Thoracic aorta (tissue), 2 donors: ENCODE data around the gene TMC8. TPM values are rescaled to one million over a fixed set of nuclear protein-coding genes. Genes with fewer than 3 reads are reported as not detected.

Experiments used
- ATAC-seq: fragments of 150-250 bp; one replicate; pipeline ENCODE4 v1.8.0; 2017; ENCODE audit warnings: low read depth; ENCODE audit not compliant: insufficient number of reproducible peaks, low FRiP score
- DNase-seq: peaks from one replicate; pipeline ENCODE4 v3.0.0-alpha.2; 2020; ENCODE audit warnings: low spot score
- H3K27ac ChIP-seq, 2 donors: fragments of 200-600 bp; sonication (generic); 1 replicate in 1 of 2; 2 replicates in 1 of 2; pipeline ENCODE4 v1.5.1; 2016; ENCODE audit warnings: mild to moderate bottlenecking in 2 of 2, moderate library complexity in 2 of 2
- H3K27me3 ChIP-seq: fragments of 200-600 bp; sonication (generic); replicated peaks from 2 replicates; pipeline ENCODE4 v1.6.0; 2016; ENCODE audit warnings: mild to moderate bottlenecking; ENCODE audit not compliant: insufficient read depth
- H3K36me3 ChIP-seq: fragments of 200-600 bp; sonication (generic); one replicate; pipeline ENCODE4 v1.5.1; 2016
- H3K4me1 ChIP-seq, 2 donors: fragments of 200-600 bp; sonication (generic); 1 replicate in 1 of 2; 2 replicates in 1 of 2; pipeline versions ENCODE4 v1.5.1 to v1.6.0; 2016; ENCODE audit warnings: low read depth in 2 of 2, mild to moderate bottlenecking in 1 of 2; ENCODE audit not compliant: control insufficient read depth in 1 of 2
- H3K4me3 ChIP-seq: fragments of 200-600 bp; sonication (generic); 2 replicates; pipeline ENCODE4 v1.5.1; 2016; ENCODE audit warnings: mild to moderate bottlenecking
- H3K9me3 ChIP-seq: fragments of 200-600 bp; sonication (generic); 2 replicates; pipeline ENCODE4 v1.5.1; 2016
- CTCF ChIP-seq: fragments of 200-600 bp; sonication (generic); IDR thresholded peaks from one replicate; pipeline ENCODE4 v1.5.1; 2019; ENCODE audit warnings: antibody characterized with exemption
- total RNA-seq, 2 donors: library from RNA; depleted of rRNA; stranded (reverse); fragments of >200 nt; gene quantifications; one replicate each; pipeline versions ENCODE4 v1.1.0 to v1.2.3, GENCODE V29; 2016

TMC8 gene
- total RNA-seq, 2 donors from 2014 or later = 5.6 to 9.3 TPM

- no peak for DNase-seq
Measured at GRCh38 chr17:78122216-78122930, 8.2 kb upstream of the TMC8 start.

GRCh38 chr17:78122931-78123249 lies 7.7 kb upstream of the TMC8 start:
- H3K27ac ChIP-seq = no peak overlapping the region
- no peak for TF ChIP-seq CTCF
- no peak for ATAC-seq
- H3K4me3 ChIP-seq = no peak overlapping the region
- H3K36me3 ChIP-seq = no peaks in the 10 kb centered on the region
- no peaks in the 10 kb centered on the region for H3K9me3 ChIP-seq
- H3K4me1 ChIP-seq = peaks cover 14 to 32% of the 10 kb centered on the region in 2 donors
- H3K27me3 ChIP-seq = no peaks in the 10 kb centered on the region
- no peak for DNase-seq

More at GRCh38 chr17:78122216-78122930, 8.2 kb upstream of the TMC8 start:
- Histone ChIP-seq H3K27ac (no peak overlapping the region), H3K9me3 (no peaks in the 10 kb centered on the region), H3K36me3 (no peaks in the 10 kb centered on the region), H3K27me3 (no peaks in the 10 kb centered on the region), H3K4me1 (peaks cover 9 to 32% of the 10 kb centered on the region in 2 donors), H3K4me3 (no peak overlapping the region)
- ATAC-seq = no peak
- TF ChIP-seq CTCF = no peak

GRCh38 chr17:78123258-78123929 lies 7.2 kb upstream of the TMC8 start:
- Histone ChIP-seq H3K9me3 (no peaks in the 10 kb centered on the region), H3K4me3 (no peak overlapping the region), H3K27ac (no peak overlapping the region), H3K4me1 (peaks cover 15 to 37% of the 10 kb centered on the region in 2 donors), H3K36me3 (no peaks in the 10 kb centered on the region), H3K27me3 (no peaks in the 10 kb centered on the region)
- TF ChIP-seq CTCF = no peak
- ATAC-seq (no peak), DNase-seq (no peak)

GRCh38 chr17:78124081-78124835 lies 6.3 kb upstream of the TMC8 start:
- ATAC-seq = no peak
- Histone ChIP-seq H3K9me3 (no peaks in the 10 kb centered on the region), H3K36me3 (no peaks in the 10 kb centered on the region), H3K4me3 (no peak overlapping the region), H3K4me1 (peaks cover 19 to 38% of the 10 kb centered on the region in 2 donors), H3K27me3 (no peaks in the 10 kb centered on the region), H3K27ac (no peak overlapping the region)
- no peak for DNase-seq
- no peak for TF ChIP-seq CTCF

- Histone ChIP-seq H3K36me3 (no peaks in the 10 kb centered on the region), H3K4me1 (peaks cover 19 to 38% of the 10 kb centered on the region in 2 donors), H3K4me3 (no peak overlapping the region), H3K27ac (no peak overlapping the region), H3K9me3 (no peaks in the 10 kb centered on the region), H3K27me3 (no peaks in the 10 kb centered on the region)
- ATAC-seq (no peak), DNase-seq (no peak)
- no peak for TF ChIP-seq CTCF
Measured at GRCh38 chr17:78124836-78125137, 5.8 kb upstream of the TMC8 start.
